Measurements from ENCODE around the gene BCL3.

BCL3 gene

GRCh38 chr19:44788971-44789370 lies 40.5 kb downstream of the BCL3 start:
- H3F3A ChIP-seq (ENCODE audit: insufficient read depth, low read length), result no peaks in the 10 kb centered on the region
- no peaks in the 10 kb centered on the region for H3K9me3 ChIP-seq (ENCODE audit: low read length)
- H3K4me3 ChIP-seq (ENCODE audit: low read depth, low read length, poor library complexity, severe bottlenecking), result no peak overlapping the region
- H3K4me1 ChIP-seq (ENCODE audit: insufficient read depth, low read length, severe bottlenecking), result no peaks in the 10 kb centered on the region
- H3K9ac ChIP-seq (ENCODE audit: low read length), result no peak overlapping the region
- no peak overlapping the region for H3K4me2 ChIP-seq (ENCODE audit: low read length)
- no peak overlapping the region for H3K27ac ChIP-seq (ENCODE audit: low read depth, low read length, poor library complexity, severe bottlenecking)
- no peaks in the 10 kb centered on the region for H4K20me1 ChIP-seq (ENCODE audit: insufficient read depth, low read length)
- H3K79me2 ChIP-seq (ENCODE audit: insufficient read depth, low read length), result no peaks in the 10 kb centered on the region
- H3K36me3 ChIP-seq (ENCODE audit: insufficient read depth, low read length), result no peaks in the 10 kb centered on the region
- TF ChIP-seq CTCF (IDR thresholded peaks at IDR 0.05; ENCODE audit: low read length), result no peak
- no peak for TF ChIP-seq EZH2 (IDR thresholded peaks at IDR 0.05; ENCODE audit: borderline replicate concordance, low read length)
- no peaks in the 10 kb centered on the region for H3K27me3 ChIP-seq (ENCODE audit: insufficient read depth, low read length)
- H2AFZ ChIP-seq (ENCODE audit: low read length), result no peak overlapping the region
- no peaks in the 10 kb centered on the region for H3K9me2 ChIP-seq (ENCODE audit: low read depth, low read length)

GRCh38 chr19:44789943-44790483 lies 41.5 kb downstream of the BCL3 start:
- Histone ChIP-seq H3K9ac (ENCODE audit: low read length) (no peak overlapping the region), H3K4me3 (ENCODE audit: low read depth, low read length, poor library complexity, severe bottlenecking) (no peak overlapping the region), H4K20me1 (ENCODE audit: insufficient read depth, low read length) (no peaks in the 10 kb centered on the region), H3F3A (ENCODE audit: insufficient read depth, low read length) (no peaks in the 10 kb centered on the region), H3K27me3 (ENCODE audit: insufficient read depth, low read length) (no peaks in the 10 kb centered on the region), H3K9me3 (ENCODE audit: low read length) (no peaks in the 10 kb centered on the region), H3K9me2 (ENCODE audit: low read depth, low read length) (no peaks in the 10 kb centered on the region), H3K4me2 (ENCODE audit: low read length) (no peak overlapping the region), H3K27ac (ENCODE audit: low read depth, low read length, poor library complexity, severe bottlenecking) (no peak overlapping the region), H2AFZ (ENCODE audit: low read length) (no peak overlapping the region), H3K4me1 (ENCODE audit: insufficient read depth, low read length, severe bottlenecking) (no peaks in the 10 kb centered on the region), H3K79me2 (ENCODE audit: insufficient read depth, low read length) (no peaks in the 10 kb centered on the region), H3K36me3 (ENCODE audit: insufficient read depth, low read length) (no peaks in the 10 kb centered on the region)
- no peak for TF ChIP-seq EZH2 (IDR thresholded peaks at IDR 0.05; ENCODE audit: borderline replicate concordance, low read length)
- no peak for TF ChIP-seq CTCF (IDR thresholded peaks at IDR 0.05; ENCODE audit: low read length)

- no peak overlapping the region for H3K27ac ChIP-seq (ENCODE audit: low read depth, low read length, poor library complexity, severe bottlenecking)
- peaks cover 5% of the 10 kb centered on the region; the same call in 1 of the 2 replicates for H3K27me3 ChIP-seq (ENCODE audit: insufficient read depth, low read length)
- no peaks in the 10 kb centered on the region for H4K20me1 ChIP-seq (ENCODE audit: insufficient read depth, low read length)
- H3K9me3 ChIP-seq (ENCODE audit: low read length), result no peaks in the 10 kb centered on the region
- H3F3A ChIP-seq (ENCODE audit: insufficient read depth, low read length), result no peaks in the 10 kb centered on the region
- no peak overlapping the region for H3K9ac ChIP-seq (ENCODE audit: low read length)
- no peaks in the 10 kb centered on the region for H3K36me3 ChIP-seq (ENCODE audit: insufficient read depth, low read length)
- no peak overlapping the region for H3K4me3 ChIP-seq (ENCODE audit: low read depth, low read length, poor library complexity, severe bottlenecking)
- no peak overlapping the region for H3K4me2 ChIP-seq (ENCODE audit: low read length)
- no peaks in the 10 kb centered on the region for H3K9me2 ChIP-seq (ENCODE audit: low read depth, low read length)
- TF ChIP-seq CTCF (IDR thresholded peaks at IDR 0.05; ENCODE audit: low read length), result no peak
- H3K4me1 ChIP-seq (ENCODE audit: insufficient read depth, low read length, severe bottlenecking), result no peaks in the 10 kb centered on the region
- no peak overlapping the region for H2AFZ ChIP-seq (ENCODE audit: low read length)
- H3K79me2 ChIP-seq (ENCODE audit: insufficient read depth, low read length), result no peaks in the 10 kb centered on the region
Observed at GRCh38 chr19:44792281-44792680, 43.8 kb downstream of the BCL3 start.
